T-helper 2 cell treated with Interferon-gamma antibody and Interleukin-4, amounts not matched to agents 100 ng/mL and 5 ng/mL, for 36 hours (primary cell): ENCODE measurements around the gene SYNE1. TPM values are rescaled to one million over a fixed set of nuclear protein-coding genes. Genes with fewer than 3 reads are reported as not detected.
"Not testable (repeated sequence)": the region's sequence is repeated elsewhere in the genome, so short reads cannot be mapped to it uniquely, and the experiment has no call there.

Experiments used
- intact Hi-C: fragments of 100-400 bp; cut with micrococcal nuclease; formaldehyde crosslinking; loops from one replicate; pipeline ENCODE4 v1.15.1; 2023
- total RNA-seq: library from RNA; stranded (reverse); gene quantifications from 2 replicates; pipeline ENCODE4 v1.2.3, GENCODE V29; 2022

SYNE1 gene, protein sequence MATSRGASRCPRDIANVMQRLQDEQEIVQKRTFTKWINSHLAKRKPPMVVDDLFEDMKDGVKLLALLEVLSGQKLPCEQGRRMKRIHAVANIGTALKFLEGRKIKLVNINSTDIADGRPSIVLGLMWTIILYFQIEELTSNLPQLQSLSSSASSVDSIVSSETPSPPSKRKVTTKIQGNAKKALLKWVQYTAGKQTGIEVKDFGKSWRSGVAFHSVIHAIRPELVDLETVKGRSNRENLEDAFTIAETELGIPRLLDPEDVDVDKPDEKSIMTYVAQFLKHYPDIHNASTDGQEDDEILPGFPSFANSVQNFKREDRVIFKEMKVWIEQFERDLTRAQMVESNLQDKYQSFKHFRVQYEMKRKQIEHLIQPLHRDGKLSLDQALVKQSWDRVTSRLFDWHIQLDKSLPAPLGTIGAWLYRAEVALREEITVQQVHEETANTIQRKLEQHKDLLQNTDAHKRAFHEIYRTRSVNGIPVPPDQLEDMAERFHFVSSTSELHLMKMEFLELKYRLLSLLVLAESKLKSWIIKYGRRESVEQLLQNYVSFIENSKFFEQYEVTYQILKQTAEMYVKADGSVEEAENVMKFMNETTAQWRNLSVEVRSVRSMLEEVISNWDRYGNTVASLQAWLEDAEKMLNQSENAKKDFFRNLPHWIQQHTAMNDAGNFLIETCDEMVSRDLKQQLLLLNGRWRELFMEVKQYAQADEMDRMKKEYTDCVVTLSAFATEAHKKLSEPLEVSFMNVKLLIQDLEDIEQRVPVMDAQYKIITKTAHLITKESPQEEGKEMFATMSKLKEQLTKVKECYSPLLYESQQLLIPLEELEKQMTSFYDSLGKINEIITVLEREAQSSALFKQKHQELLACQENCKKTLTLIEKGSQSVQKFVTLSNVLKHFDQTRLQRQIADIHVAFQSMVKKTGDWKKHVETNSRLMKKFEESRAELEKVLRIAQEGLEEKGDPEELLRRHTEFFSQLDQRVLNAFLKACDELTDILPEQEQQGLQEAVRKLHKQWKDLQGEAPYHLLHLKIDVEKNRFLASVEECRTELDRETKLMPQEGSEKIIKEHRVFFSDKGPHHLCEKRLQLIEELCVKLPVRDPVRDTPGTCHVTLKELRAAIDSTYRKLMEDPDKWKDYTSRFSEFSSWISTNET (N-terminal part only)
- 55.0 and 61.1 TPM in 2 replicates for total RNA-seq

- intact Hi-C loops, result no loop called here
Measured at GRCh38 chr6:152637296-152638047, at the start of gene SYNE1. SYNE1 (minus strand) TSS chr6:152637362; CDS start chr6:152628331, 9,031 bp downstream.

DNA sequence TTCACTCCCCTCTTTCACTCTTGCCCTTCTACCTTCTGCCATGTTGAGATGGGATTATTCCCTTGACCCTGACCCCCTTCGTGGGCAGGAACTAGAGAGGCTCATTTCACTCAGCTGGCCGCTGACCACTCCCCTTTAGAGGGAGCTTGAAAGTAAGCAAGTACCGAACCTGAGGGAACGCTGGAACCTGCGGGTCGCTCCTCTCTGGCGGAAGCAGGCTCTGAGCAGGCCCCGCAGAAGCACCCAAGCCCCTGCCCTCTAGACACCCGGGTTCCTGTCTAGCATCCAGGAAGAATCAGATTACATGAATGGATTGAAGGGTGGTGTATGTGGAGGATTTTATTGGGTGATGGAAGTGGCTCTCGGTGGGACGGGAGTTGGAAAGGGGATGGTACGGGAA, 48.7 kb upstream of the SYNE1 start:
- intact Hi-C loops, result no loop called here

DNA sequence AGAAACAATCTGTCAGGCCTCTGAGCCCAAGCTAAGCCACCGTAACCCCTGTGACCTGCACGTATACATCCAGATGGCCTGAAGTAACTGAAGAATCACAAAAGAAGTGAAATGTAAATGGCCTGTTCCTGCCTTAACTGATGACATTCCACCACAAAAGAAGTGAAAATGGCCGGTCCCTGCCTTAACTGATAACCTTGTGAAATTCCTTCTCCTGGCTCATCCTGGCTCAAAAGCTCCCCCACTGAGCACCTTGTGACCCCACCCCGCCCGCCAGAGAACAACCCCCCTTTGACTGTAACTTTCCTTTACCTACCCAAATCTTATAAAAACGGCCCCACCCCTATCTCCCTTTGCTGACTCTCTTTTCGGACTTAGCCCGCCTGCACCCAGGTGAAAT, 45.8 kb upstream of the SYNE1 start:
- intact Hi-C loops, result not testable (repeated sequence)

DNA sequence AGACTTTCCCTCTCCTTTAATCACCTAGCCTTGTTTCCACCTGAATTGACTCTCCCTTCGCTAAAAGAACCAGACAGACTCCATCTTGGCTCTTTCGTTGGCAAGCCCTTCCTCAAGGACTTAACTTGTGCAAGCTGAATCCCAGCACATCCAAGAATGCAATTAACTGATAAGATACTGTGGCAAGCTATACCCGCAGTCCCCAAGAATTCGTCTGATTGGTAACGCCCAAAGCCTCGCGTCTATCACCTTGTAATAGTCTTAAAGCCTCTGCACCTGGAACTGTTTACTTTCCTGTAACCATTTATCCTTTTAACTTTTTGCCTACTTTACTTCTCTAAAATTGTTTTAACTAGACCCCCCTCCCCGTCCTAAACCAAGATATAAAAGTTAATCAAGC, 45.0 kb upstream of the SYNE1 start:
- intact Hi-C loops, result no loop called here

DNA sequence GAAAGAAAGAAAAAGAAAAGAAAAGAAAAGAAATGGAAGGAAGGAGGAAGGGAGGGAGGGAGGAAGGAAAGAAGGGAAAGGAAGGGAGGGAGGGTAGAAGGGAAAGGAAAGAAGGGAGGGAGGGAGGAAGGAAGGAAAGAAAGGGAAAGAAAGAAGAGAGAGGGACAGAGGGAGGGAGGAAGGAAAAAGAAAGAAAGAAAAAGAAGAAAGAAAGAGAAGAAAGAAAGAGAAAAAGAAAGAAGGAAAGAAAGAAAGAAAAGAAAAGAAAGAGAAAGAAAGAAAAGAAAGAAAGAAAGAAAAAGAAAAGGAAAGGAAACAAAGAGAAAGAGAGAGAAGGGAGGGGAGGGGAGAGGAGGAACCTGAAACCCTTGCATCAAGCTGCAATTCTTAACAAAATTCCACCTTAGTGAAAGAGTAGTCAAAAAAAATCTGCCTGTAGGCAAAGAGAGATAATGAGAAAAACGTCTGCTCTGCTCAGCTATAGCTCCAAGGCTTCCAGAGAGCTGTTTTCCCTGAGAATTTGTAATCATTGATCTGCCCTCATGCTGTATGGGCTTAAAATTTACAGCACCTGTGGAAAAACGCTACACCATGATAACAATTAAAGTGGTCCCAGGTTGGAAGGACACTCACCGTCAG, 43.8 kb upstream of the SYNE1 start:
- intact Hi-C loops, result no loop called here

GRCh38 chr6:152680151-152680550, 43.0 kb upstream of the SYNE1 start:
- intact Hi-C loops, result no loop called here

GRCh38 chr6:152673236-152673635, 36.1 kb upstream of the SYNE1 start:
- intact Hi-C loops, result no loop called here

DNA sequence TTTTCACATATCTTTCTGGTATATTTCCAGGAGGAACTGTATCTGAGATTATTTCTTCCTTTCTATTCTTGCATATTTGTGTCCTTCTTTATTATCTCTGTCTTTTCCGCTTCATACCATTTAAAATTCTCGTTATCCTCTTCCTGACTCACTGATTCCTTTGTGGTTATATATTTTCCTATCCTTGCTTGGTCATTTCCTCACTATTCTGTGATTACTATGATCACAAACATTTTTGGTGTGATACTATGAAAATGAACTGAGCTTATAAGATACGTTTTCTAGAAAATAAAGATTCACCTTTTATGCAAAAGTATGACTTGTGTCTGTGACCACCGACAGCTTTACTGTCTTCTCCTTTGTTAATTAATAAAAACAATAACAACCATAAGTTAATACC, 34.0 kb upstream of the SYNE1 start:
- intact Hi-C loops, result loop anchor here (2.0 kb wide), 1 partner anchor 118 kb away; no protein-coding TSS in a partner anchor

GRCh38 chr6:152669895-152670294, 32.7 kb upstream of the SYNE1 start:
- intact Hi-C loops, result loop anchor here (2.0 kb wide), 1 partner anchor 117 kb away; no protein-coding TSS in a partner anchor

DNA sequence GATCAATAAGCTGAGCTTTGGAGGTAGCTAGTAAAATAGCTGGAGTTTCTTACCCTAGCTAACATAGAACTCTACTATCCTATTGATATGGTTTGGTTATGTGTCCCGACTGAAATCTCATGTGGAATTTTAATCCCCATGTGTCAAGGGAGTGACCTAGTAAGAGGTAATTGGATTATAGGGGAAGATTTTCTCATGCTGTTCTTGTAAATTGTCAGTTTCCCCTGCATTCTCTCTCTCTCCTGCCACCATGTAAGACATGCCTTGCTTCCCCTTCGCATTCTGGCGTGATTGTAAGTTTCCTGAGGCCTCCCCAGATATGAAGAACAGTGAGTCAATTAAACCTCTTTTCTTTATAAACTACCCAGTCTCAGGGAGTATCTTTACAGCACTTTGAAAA, 24.6 kb upstream of the SYNE1 start:
- intact Hi-C loops, result no loop called here

GRCh38 chr6:152651986-152652385, 14.8 kb upstream of the SYNE1 start:
- intact Hi-C loops, result no loop called here

DNA sequence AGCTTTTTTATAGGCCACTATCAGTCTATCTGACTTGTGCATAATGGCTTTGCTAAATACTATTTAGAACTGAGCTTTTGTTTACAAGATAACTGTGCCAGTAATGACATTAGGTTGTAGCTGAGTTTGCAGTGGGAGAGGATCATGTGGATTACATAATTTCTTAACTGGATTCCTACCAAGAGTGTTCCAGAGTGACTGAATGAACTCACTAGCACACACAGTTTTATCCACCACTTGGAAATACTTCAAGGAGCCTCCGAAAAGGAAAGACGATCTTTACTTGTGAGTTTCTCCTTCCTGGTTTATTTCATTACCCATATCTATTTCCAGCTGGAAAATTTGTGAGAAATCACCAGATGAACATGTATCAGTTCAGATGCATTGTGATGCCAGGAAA, 10.9 kb upstream of the SYNE1 start:
- intact Hi-C loops, result no loop called here

- intact Hi-C loops, result not testable (repeated sequence)
Measured at GRCh38 chr6:152646732-152647131, 9.6 kb upstream of the SYNE1 start.

DNA sequence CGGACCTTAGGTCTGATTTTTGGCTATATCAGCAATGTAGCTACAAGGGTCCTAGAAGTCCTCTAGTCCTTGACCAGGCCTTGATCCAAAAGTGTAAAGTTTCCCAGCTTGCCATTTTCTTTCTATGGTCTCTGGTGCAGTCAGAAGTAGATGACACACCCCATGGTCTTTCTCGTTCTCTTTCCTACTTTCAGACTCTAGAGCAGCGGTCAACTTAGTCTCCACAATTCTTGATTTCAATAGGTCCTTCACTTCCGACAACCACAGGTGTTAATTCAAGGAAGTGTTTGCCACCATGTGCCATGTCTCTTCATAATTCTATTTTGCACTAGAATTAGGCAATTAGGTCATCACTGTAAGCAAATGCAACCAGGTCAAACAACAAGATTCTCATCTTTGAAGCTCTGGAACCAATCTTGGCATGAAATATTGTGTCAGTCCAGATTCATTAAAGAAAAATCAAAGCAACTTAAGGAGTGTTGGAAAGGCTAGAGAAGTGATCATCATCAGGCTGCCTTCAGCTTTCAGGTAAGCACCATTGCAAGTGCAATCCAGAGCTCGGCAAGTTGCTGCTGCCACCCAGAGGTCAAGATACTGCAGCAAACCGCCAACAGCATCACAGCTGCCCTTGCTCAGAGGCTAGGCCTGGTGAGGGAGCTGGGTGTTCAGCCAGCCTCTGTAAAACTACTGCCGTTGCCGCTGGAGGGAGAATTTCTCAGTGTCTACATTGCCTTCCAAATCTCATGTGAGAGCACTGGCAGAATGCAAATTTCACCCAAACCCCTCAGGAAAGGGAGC, 5.6 kb upstream of the SYNE1 start:
- intact Hi-C loops, result loop anchor here (2.0 kb wide), 1 partner anchor 90 kb away; no protein-coding TSS in a partner anchor

DNA sequence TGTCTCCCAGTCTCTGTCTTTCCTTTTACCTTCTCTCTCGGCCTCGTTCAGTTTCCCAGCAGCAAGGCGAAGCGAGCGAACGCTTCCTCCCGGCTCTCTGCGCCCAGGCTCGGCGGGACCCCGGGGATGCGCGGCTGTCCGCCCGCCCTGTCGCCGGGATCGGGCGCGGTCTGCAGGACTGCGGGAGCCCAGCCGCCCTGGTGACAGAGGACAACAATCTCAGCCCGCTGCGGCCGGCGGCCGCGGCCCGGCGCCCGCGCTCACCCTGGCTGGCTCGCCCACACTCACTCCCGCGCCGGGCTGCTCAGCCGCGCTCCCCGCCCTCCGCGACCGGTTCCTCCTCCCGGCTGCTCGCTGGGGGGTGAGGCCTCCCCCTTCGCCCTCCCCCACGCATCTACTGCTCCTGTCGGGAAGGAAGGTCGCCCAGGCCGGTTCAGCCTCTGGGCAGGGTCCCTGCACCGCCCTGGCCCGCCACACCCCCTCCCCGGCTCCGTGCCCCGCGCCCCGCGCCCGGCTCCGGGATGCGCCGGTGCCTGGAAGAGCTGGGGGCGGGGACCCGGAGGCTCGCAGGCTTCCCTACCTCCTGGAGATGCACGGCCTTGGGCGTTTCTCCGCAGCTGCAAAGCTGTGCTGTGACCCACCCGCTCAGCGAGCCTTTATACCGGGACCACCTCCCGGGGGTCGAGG, 410 bp downstream of the SYNE1 start:
- intact Hi-C loops, result no loop called here

GRCh38 chr6:152636021-152636608, 1.0 kb downstream of the SYNE1 start:
- intact Hi-C loops, result no loop called here

- intact Hi-C loops, result no loop called here
Measured at GRCh38 chr6:152634773-152635172, 2.4 kb downstream of the SYNE1 start.

GRCh38 chr6:152632121-152632782, 4.9 kb downstream of the SYNE1 start:
- intact Hi-C loops, result no loop called here
